ENCODE measurements around the gene CPED1.

CPED1 gene

DNA sequence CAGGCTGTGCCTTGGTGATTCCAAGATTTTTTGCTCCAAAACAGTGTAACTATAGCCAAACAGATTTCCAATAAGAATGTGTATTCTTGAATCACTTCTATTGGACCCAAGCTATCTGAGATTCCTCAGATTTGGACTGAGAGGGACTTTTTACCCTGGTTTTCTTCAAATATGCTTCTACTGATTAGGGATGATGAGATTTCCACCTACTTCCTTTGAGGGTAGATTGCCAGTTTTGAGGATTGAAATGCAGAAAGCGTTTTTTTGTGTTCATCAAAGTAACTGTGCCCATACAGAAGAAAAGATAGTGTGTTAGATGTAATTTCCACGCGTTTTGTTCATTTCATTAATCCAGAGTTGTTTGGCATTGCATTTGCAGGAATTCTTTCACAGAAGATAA is 144.9 kb downstream of the CPED1 start:
- H3K4me1 ChIP-seq (ENCODE audit: insufficient read depth, low read length), result no peaks in the 10 kb centered on the region
- no peak overlapping the region for H3K4me3 ChIP-seq (ENCODE audit: low read length)
- H3K9me3 ChIP-seq (ENCODE audit: low read length), result no peaks in the 10 kb centered on the region
- no peak overlapping the region for H2AFZ ChIP-seq (ENCODE audit: low read depth, low read length)
- H3K36me3 ChIP-seq (ENCODE audit: insufficient read depth, low read length), result no peaks in the 10 kb centered on the region
- no peaks in the 10 kb centered on the region for H3K27me3 ChIP-seq (ENCODE audit: insufficient read depth, low read length)

DNA sequence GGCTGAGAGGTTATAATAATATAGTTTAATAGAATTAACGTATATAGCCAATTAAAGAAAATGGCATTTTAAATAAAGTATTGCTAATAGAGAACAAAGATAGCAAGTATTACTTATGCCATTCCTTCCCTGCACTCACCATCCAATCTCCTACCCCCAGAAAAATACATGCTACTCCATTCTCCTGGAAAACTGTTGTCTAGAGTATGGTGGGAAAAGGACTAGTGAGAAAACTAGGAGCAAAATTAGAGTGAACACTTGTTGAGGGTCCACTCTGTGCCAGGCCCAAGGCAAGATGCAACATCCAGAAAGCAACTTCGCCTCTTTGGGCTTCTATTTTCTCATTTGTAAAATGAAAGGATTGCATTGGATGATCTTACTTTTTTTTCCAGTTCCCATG is 149.1 kb downstream of the CPED1 start:
- H3K36me3 ChIP-seq (ENCODE audit: insufficient read depth, low read length), result no peaks in the 10 kb centered on the region
- H3K4me3 ChIP-seq (ENCODE audit: low read length), result no peak overlapping the region
- H3K9me3 ChIP-seq (ENCODE audit: low read length), result no peaks in the 10 kb centered on the region
- H2AFZ ChIP-seq (ENCODE audit: low read depth, low read length), result no peak overlapping the region
- H3K4me1 ChIP-seq (ENCODE audit: insufficient read depth, low read length), result no peaks in the 10 kb centered on the region
- no peaks in the 10 kb centered on the region for H3K27me3 ChIP-seq (ENCODE audit: insufficient read depth, low read length)

DNA sequence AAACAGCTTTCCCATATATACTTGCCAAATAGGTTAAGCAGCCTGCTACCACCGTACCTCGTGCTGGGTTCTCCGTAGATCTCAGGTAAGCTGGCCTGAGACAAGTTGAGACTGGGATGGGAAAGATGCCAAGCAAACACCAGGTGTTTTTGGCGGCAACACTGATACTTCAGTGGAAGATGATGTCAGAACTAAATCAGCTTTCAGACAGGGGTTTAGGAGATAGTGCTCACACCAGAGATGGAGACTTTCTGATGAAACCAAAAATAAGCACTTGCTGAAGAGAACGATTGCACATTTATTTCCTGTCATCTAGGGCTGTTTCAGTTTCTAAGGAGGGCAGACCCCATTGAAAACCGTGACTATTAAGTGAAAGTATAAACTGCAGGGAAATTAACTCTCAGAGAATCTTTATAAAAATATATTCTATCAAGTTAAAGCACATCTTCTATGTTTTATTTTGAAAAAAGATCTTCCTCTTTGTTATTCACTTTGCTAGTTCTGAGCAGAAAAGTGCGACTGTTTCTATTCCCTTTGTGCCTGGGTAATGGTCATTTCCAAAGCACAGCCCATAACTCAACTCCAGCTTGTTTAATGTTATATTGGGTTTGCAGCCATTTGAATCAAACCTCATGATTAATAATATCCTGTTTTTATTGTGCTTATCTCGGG is 149.9 kb downstream of the CPED1 start:
- Histone ChIP-seq H3K4me3 (ENCODE audit: low read length) (no peak overlapping the region), H3K27me3 (ENCODE audit: insufficient read depth, low read length) (no peaks in the 10 kb centered on the region), H2AFZ (ENCODE audit: low read depth, low read length) (no peak overlapping the region), H3K9me3 (ENCODE audit: low read length) (no peaks in the 10 kb centered on the region), H3K4me1 (ENCODE audit: insufficient read depth, low read length) (no peaks in the 10 kb centered on the region), H3K36me3 (ENCODE audit: insufficient read depth, low read length) (no peaks in the 10 kb centered on the region)

DNA sequence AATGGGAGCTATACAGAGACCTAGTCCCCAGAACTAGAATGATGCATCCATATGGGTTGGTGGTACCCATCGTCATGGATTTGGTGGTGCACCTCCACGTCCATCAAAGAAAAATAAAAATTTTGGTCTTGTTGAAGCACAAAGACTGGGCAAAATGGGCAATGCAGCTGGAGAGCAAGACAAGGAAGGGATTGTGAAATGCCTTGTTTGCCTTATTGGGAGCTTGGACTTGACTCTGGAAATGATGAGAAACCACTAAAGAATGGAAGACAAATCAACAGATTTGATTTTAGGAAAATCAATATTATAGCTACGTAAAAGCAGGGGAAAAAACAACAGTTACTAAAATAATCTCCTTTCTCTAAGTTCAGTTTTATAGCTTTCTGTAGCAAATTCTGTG is 150.9 kb downstream of the CPED1 start:
- no peaks in the 10 kb centered on the region for H3K27me3 ChIP-seq (ENCODE audit: insufficient read depth, low read length)

DNA sequence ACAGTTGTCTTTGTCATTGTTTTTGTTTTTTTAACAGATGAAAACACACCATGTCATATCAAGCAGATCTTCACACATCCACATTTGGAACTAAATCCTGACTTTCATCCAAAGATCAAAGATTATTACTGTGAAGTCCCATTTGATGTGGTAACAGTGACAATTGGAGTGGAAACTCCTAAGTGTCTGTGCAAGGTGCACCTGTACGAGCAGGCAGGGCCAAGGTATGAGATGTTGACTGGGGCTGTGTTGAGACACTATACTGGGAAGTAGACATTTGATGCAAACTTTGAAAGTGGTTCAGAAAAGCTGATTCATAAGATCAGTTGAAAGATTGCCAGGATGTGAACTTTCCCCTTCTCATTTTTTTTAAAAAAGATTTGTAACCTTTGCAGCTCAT is 152.3 kb downstream of the CPED1 start:
- H3K36me3 ChIP-seq (ENCODE audit: insufficient read depth, low read length), result no peaks in the 10 kb centered on the region
- no peak overlapping the region for H3K4me3 ChIP-seq (ENCODE audit: low read length)
- no peak overlapping the region for H2AFZ ChIP-seq (ENCODE audit: low read depth, low read length)
- H3K9me3 ChIP-seq (ENCODE audit: low read length), result no peaks in the 10 kb centered on the region
- no peaks in the 10 kb centered on the region for H3K4me1 ChIP-seq (ENCODE audit: insufficient read depth, low read length)
- H3K27me3 ChIP-seq (ENCODE audit: insufficient read depth, low read length), result no peaks in the 10 kb centered on the region

More for the DNA sequence above, 150.9 kb downstream of the CPED1 start:
- Histone ChIP-seq H3K4me3 (ENCODE audit: low read length) (no peak overlapping the region), H3K4me1 (ENCODE audit: insufficient read depth, low read length) (no peaks in the 10 kb centered on the region), H2AFZ (ENCODE audit: low read depth, low read length) (no peak overlapping the region), H3K36me3 (ENCODE audit: insufficient read depth, low read length) (no peaks in the 10 kb centered on the region), H3K9me3 (ENCODE audit: low read length) (no peaks in the 10 kb centered on the region)

DNA sequence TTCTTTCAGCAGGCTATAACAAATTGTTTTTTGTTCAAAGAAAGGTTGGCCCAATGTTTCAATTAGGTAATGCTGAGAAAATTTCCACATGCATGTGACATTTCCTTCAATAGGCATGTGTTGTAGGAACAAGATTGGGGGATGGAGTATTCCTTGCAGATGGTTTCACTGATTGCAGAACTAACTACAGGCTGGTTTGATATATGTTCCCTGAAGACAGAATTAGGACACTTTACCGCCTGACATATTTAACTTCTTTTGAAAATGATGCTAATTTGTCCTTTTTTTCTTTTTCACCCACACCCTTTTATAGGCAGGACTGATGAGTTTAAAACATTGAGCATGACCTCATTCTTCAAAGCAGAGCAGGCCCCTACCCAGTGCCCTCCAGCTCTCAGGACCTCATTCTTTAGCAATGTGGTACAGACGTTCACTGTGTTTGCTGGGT is 163.3 kb downstream of the CPED1 start:
- Histone ChIP-seq H2AFZ (ENCODE audit: low read depth, low read length) (no peak overlapping the region), H3K4me3 (ENCODE audit: low read length) (no peak overlapping the region), H3K36me3 (ENCODE audit: insufficient read depth, low read length) (no peaks in the 10 kb centered on the region), H3K27me3 (ENCODE audit: insufficient read depth, low read length) (no peaks in the 10 kb centered on the region), H3K4me1 (ENCODE audit: insufficient read depth, low read length) (no peaks in the 10 kb centered on the region), H3K9me3 (ENCODE audit: low read length) (no peaks in the 10 kb centered on the region)

DNA sequence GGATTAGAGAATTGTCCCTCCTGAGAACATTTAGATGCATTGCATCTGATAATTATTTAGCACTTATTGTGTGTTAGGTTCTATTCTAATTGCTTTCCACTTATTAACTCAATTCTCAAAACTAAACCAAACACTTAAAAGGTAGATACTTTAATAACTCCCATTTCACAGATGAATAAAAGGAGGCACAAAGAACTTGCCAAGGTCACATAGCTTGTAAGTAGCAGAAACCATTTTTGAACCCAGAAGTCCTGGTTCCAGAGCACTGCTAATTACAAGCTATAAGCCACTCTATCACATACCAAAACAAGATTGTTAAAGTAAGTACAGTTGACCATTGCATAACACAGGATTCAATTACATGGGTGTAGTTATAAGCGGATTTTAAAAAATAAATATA is 164.9 kb downstream of the CPED1 start:
- Histone ChIP-seq H2AFZ (ENCODE audit: low read depth, low read length) (no peak overlapping the region), H3K9me3 (ENCODE audit: low read length) (no peaks in the 10 kb centered on the region), H3K36me3 (ENCODE audit: insufficient read depth, low read length) (no peaks in the 10 kb centered on the region), H3K27me3 (ENCODE audit: insufficient read depth, low read length) (no peaks in the 10 kb centered on the region), H3K4me1 (ENCODE audit: insufficient read depth, low read length) (no peaks in the 10 kb centered on the region), H3K4me3 (ENCODE audit: low read length) (no peak overlapping the region)

DNA sequence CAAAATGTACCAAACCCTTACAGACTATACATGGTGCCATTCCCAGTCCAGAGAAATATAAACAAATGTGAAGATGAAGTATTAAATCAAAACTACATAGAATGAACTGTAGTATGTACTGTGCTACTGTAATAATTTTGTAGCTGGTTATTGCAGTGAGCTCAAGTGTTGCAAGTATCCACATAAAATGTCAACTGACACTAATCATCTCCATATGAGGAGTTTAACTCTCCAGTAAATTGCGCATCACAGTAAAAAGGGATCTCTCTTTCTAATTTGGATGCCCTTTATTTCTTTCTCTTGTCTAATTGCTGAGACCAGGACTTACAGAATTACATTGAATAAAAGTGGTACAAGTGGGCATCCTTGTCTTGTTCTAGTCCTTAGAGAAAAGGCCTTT is 165.5 kb downstream of the CPED1 start:
- no peaks in the 10 kb centered on the region for H3K4me1 ChIP-seq (ENCODE audit: insufficient read depth, low read length)
- H3K36me3 ChIP-seq (ENCODE audit: insufficient read depth, low read length), result no peaks in the 10 kb centered on the region
- no peak overlapping the region for H3K4me3 ChIP-seq (ENCODE audit: low read length)
- H3K9me3 ChIP-seq (ENCODE audit: low read length), result no peaks in the 10 kb centered on the region
- H2AFZ ChIP-seq (ENCODE audit: low read depth, low read length), result no peak overlapping the region
- no peaks in the 10 kb centered on the region for H3K27me3 ChIP-seq (ENCODE audit: insufficient read depth, low read length)

DNA sequence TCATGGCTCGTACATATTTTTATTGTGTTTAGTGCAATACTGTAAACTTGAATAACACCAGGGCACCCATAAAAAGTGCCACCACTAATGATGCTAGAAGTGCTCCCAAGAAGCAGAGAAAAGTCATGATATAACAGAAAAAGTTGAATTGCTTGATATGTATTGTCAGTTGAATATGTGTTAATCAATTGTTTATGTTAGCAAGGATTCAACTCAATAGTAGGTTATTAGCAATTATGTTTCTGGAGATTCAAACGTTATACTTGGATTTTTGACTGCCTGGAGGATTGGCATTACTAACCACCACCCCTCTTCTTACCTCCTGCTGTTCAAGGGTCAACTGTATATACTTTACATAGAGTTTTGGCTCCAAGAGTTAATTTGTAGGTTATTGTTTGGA is 168.3 kb downstream of the CPED1 start:
- H3K4me1 ChIP-seq (ENCODE audit: insufficient read depth, low read length), result no peaks in the 10 kb centered on the region
- H3K4me3 ChIP-seq (ENCODE audit: low read length), result no peak overlapping the region
- no peaks in the 10 kb centered on the region for H3K9me3 ChIP-seq (ENCODE audit: low read length)
- no peaks in the 10 kb centered on the region for H3K27me3 ChIP-seq (ENCODE audit: insufficient read depth, low read length)
- H2AFZ ChIP-seq (ENCODE audit: low read depth, low read length), result no peak overlapping the region
- H3K36me3 ChIP-seq (ENCODE audit: insufficient read depth, low read length), result no peaks in the 10 kb centered on the region

DNA sequence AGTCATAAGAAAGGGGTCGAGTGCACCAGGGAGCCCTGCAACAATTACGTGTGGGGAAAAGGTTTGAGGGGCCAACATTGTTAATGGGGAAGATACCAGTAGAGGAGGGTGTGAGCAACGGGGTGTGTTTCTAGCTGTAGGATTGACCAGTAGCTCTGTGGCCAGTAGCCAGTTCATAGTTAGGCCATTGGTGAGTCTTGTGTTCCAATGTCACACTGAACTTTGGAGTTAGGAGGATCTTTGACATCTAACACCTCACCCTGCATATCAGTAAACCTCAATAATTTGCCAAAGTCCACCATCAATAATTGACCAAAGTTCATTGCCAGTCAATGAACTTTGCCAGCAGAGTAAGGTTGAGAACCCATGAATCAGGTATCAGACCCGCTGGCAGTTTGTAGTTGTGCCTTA is 168.8 kb downstream of the CPED1 start:
- Histone ChIP-seq H3K36me3 (ENCODE audit: insufficient read depth, low read length) (no peaks in the 10 kb centered on the region), H3K9me3 (ENCODE audit: low read length) (no peaks in the 10 kb centered on the region), H3K4me1 (ENCODE audit: insufficient read depth, low read length) (no peaks in the 10 kb centered on the region), H3K4me3 (ENCODE audit: low read length) (no peak overlapping the region), H3K27me3 (ENCODE audit: insufficient read depth, low read length) (no peaks in the 10 kb centered on the region), H2AFZ (ENCODE audit: low read depth, low read length) (no peak overlapping the region)

DNA sequence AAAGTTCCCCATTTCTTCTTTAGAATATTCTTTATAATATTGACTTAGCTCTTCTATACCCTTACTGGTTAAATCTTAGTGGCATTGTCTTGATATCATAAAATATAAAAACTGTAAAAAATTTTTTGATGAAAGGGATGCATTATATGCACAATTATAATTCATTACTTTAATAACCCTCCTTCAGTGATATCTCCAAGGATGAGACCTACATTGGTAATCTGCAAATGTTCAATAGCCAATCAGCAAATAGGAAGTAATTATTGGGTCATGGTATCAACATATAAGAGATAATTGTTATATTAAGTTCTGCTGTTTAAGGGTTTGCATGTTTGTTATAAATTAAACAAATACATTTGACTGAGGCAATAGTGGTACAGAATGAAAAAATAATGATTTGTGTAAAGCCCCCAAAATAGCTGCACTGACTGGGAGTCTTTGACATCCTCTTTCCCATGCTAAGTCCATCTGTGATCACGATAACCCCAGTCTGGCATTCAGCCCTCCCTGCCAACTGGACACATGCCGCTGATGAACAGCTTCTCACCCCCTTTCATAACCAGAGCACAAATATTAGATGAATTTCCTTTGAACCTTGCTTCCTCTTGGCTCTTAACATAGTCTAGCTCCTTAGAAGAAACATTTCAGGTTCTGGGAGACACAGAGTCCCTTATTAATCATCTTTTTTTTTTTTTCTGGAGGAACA is 169.5 kb downstream of the CPED1 start:
- Histone ChIP-seq H3K4me1 (ENCODE audit: insufficient read depth, low read length) (no peaks in the 10 kb centered on the region), H3K36me3 (ENCODE audit: insufficient read depth, low read length) (no peaks in the 10 kb centered on the region), H3K27me3 (ENCODE audit: insufficient read depth, low read length) (no peaks in the 10 kb centered on the region), H2AFZ (ENCODE audit: low read depth, low read length) (no peak overlapping the region), H3K4me3 (ENCODE audit: low read length) (no peak overlapping the region), H3K9me3 (ENCODE audit: low read length) (no peaks in the 10 kb centered on the region)

DNA sequence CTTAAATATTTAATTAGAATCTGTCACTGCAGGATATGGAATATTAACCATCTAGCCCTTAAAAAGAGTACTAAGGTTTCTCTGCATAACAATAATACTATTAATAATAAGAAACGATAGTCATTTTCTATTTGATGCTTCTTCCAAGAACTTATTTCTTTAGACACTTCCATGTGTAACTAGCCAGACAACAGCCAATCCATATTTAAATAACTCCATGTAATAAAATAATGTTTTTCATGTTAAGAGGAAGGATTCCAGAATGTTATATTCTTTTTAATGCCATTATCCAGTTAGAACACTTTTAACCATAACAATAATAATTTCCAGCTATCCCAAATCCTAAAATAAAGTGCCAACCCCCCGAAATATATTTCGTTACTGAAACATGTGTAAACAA is 170.2 kb downstream of the CPED1 start:
- no peaks in the 10 kb centered on the region for H3K36me3 ChIP-seq (ENCODE audit: insufficient read depth, low read length)
- H3K9me3 ChIP-seq (ENCODE audit: low read length), result no peaks in the 10 kb centered on the region
- no peaks in the 10 kb centered on the region for H3K4me1 ChIP-seq (ENCODE audit: insufficient read depth, low read length)
- H2AFZ ChIP-seq (ENCODE audit: low read depth, low read length), result no peak overlapping the region
- H3K27me3 ChIP-seq (ENCODE audit: insufficient read depth, low read length), result no peaks in the 10 kb centered on the region
- H3K4me3 ChIP-seq (ENCODE audit: low read length), result no peak overlapping the region

DNA sequence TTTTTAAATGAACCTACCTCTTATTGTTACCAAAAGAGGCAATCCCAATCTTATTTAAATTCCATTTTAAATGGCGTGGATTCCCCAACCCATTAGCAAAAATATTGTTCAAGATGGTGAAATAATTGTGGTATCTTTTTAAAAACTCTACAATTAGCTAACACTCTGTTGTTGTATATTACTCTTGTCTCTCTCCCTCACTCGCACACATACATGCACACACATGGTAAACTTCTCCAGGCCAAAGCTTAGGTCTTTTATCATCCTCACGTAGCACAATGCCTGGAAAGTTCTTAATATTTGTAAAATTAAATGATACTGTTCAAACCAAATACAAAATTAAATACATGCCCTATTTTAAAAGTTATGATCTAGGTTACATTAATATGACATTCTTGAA is 171.0 kb downstream of the CPED1 start:
- Histone ChIP-seq H3K9me3 (ENCODE audit: low read length) (no peaks in the 10 kb centered on the region), H3K27me3 (ENCODE audit: insufficient read depth, low read length) (no peaks in the 10 kb centered on the region), H3K36me3 (ENCODE audit: insufficient read depth, low read length) (no peaks in the 10 kb centered on the region), H3K4me1 (ENCODE audit: insufficient read depth, low read length) (no peaks in the 10 kb centered on the region), H2AFZ (ENCODE audit: low read depth, low read length) (no peak overlapping the region), H3K4me3 (ENCODE audit: low read length) (no peak overlapping the region)

Data from neuron (in vitro differentiated cells).